Sigmoid colon (tissue), 7 donors: Measurements from ENCODE around the gene LRRC1. TPM values are rescaled to one million over a fixed set of nuclear protein-coding genes. Genes with fewer than 3 reads are reported as not detected.

Experiments
- DNase-seq: peaks from one replicate; pipeline ENCODE4 v3.0.0-alpha.2; 2019
- H3K27ac ChIP-seq, 4 donors: fragments of 200-600 bp; sonication (generic); one replicate each; pipeline ENCODE4 v1.5.1; 2016 to 2019; ENCODE audit warnings: mild to moderate bottlenecking in 1 of 4
- H3K27me3 ChIP-seq, 3 donors: fragments of 200-600 bp; sonication (generic); one replicate each; pipeline ENCODE4 v1.5.1; 2019; ENCODE audit warnings: mild to moderate bottlenecking in 1 of 3
- H3K36me3 ChIP-seq, 4 donors: fragments of 200-600 bp; sonication (generic); one replicate each; pipeline ENCODE4 v1.5.1; 2016 to 2019
- H3K4me1 ChIP-seq, 4 donors: fragments of 200-600 bp; sonication (generic); one replicate each; pipeline ENCODE4 v1.5.1; 2017 to 2019
- H3K4me3 ChIP-seq, 4 donors: fragments of 200-600 bp; sonication (generic); one replicate each; pipeline ENCODE4 v1.5.1; 2017 to 2019; ENCODE audit warnings: mild to moderate bottlenecking in 2 of 4, moderate library complexity in 1 of 4
- H3K9me3 ChIP-seq, 4 donors: fragments of 200-600 bp in 3 of 4; sonication (generic) in 3 of 4; one replicate each; pipeline versions ENCODE4 v1.5.1 to v1.6.1; 2013 to 2019
- CTCF ChIP-seq, 4 experiments: fragments of 450-650 bp in 3 of 4; fragments of 200-600 bp in 1 of 4; IDR thresholded peaks; one replicate each; pipeline ENCODE4 v1.5.1; 2016 to 2019; ENCODE audit warnings: antibody characterized with exemption in 4 of 4, mild to moderate bottlenecking in 3 of 4, moderate library complexity in 2 of 4
- EP300 ChIP-seq, 4 donors: sonication (generic); formaldehyde crosslinking; IDR thresholded peaks; one replicate each; pipeline ENCODE4 v1.6.1; 2017; ENCODE audit warnings: antibody characterized with exemption in 4 of 4
- POLR2A ChIP-seq, 2 donors: fragments of 450-650 bp; IDR thresholded peaks; one replicate each; pipeline ENCODE4 v1.6.1; 2016; ENCODE audit warnings: antibody characterized with exemption in 2 of 2, mild to moderate bottlenecking in 2 of 2, moderate library complexity in 2 of 2
- POLR2AphosphoS5 ChIP-seq, 4 donors: sonication (generic); formaldehyde crosslinking; IDR thresholded peaks; one replicate each; pipeline ENCODE4 v1.6.1; 2017; ENCODE audit warnings: antibody characterized with exemption in 4 of 4
- WGBS, 2 donors: extraction: QIAGEN DNeasy Blood & Tissue Kit; methylation state at CpG; one replicate each; pipeline ENCODE4 v1.1.7; 2013; 5-methylcytosine and 5-hydroxymethylcytosine counted together
- intact Hi-C: fragments of 100-400 bp; cut with DNase I; formaldehyde crosslinking; loops from one replicate; pipeline ENCODE4 v1.15.1; 2023
- polyA plus RNA-seq, 3 donors: library from polyadenylated mRNA; stranded (reverse); fragments of 200-250 nt; gene quantifications; one replicate each; pipeline ENCODE4 v1.2.3, GENCODE V29; 2013
- total RNA-seq, 4 donors: library from RNA; depleted of rRNA; stranded (reverse); fragments of >200 nt; gene quantifications; one replicate each; pipeline ENCODE4 v1.1.0, GENCODE V29; 2016
- donor health status: healthy with polysubstance abuse.
- donor health status: Bipolar disorder and iron deficiency.
- donor health status: healthy.

LRRC1 gene
- total and polyA plus RNA-seq, 7 donors: 20.8 to 50.4 (median 29.9) TPM

- peaks cover 0 to 32% (median 19%) of the 10 kb centered on the region in 4 donors for H3K4me1 ChIP-seq
- H3K27me3 ChIP-seq: peaks cover 0 to 5% (median 0%) of the 10 kb centered on the region in 3 donors
- peak overlapping the region; percentile 81 to 90 (median 84) for H3K27ac ChIP-seq
- H3K4me3 ChIP-seq: peak overlapping the region; percentile 69 to 95 (median 84)
- WGBS, 2 donors: 0 to 1% methylated on average over 27 of the region's 27 CpGs
- no peaks in the 10 kb centered on the region for H3K36me3 ChIP-seq
- H3K9me3 ChIP-seq: no peaks in the 10 kb centered on the region
- TF ChIP-seq POLR2AphosphoS5 (IDR thresholded peaks at IDR 0.05): no peak
- peak; percentile 55 to 70 (median 69) for TF ChIP-seq CTCF (IDR thresholded peaks at IDR 0.05)
- TF ChIP-seq POLR2A (IDR thresholded peaks at IDR 0.05): no peak
- DNase-seq: peak; percentile 86
- intact Hi-C loops: loop anchor here (1.0 to 10.0 kb wide), 4 partner anchors 101 to 439 kb away; partner anchors contain the start of gene GCLC
Measured at GRCh38 chr6:53794137-53794719, 577 bp upstream of the LRRC1 start.

- H3K27me3 ChIP-seq: peaks cover 0 to 5% (median 0%) of the 10 kb centered on the region in 3 donors
- intact Hi-C loops: loop anchor here (2.0 to 10.0 kb wide), 4 partner anchors 42 to 441 kb away; partner anchors contain the start of gene GCLC
- DNase-seq: no peak
- H3K4me1 ChIP-seq: peaks cover 0 to 40% (median 22%) of the 10 kb centered on the region in 4 donors
- H3K9me3 ChIP-seq: no peaks in the 10 kb centered on the region
- H3K27ac ChIP-seq: peak overlapping the region; percentile 81 to 90 (median 84)
- TF ChIP-seq POLR2A (IDR thresholded peaks at IDR 0.05) (no peak), CTCF (IDR thresholded peaks at IDR 0.05) (no peak), EP300 (IDR thresholded peaks at IDR 0.05) (no peak), POLR2AphosphoS5 (IDR thresholded peaks at IDR 0.05) (no peak)
- H3K4me3 ChIP-seq: peak overlapping the region; percentile 69 to 95 (median 84)
- no peaks in the 10 kb centered on the region for H3K36me3 ChIP-seq
- 0% methylated on average over 21 of the region's 21 CpGs for whole genome bisulfite sequencing, 2 donors
Measured at GRCh38 chr6:53795340-53795701, 516 bp downstream of the LRRC1 start.

- Histone ChIP-seq H3K36me3 (no peaks in the 10 kb centered on the region), H3K9me3 (no peaks in the 10 kb centered on the region), H3K4me3 (peak overlapping the region; percentile 69 to 95 (median 84)), H3K27me3 (peaks cover 0 to 5% (median 0%) of the 10 kb centered on the region in 3 donors), H3K4me1 (peaks cover 0 to 45% (median 25%) of the 10 kb centered on the region in 4 donors), H3K27ac (peak overlapping the region; percentile 81 to 90 (median 84))
- intact Hi-C loops: loop anchor here (2.0 to 10.0 kb wide), 4 partner anchors 41 to 441 kb away; partner anchors contain the start of gene GCLC
- 2 to 6% methylated on average over 47 of the region's 47 CpGs for WGBS, 2 donors
- TF ChIP-seq EP300 (IDR thresholded peaks at IDR 0.05) (no peak), POLR2AphosphoS5 (IDR thresholded peaks at IDR 0.05) (peak; percentile 18 to 41 (median 34)), POLR2A (IDR thresholded peaks at IDR 0.05) (no peak), CTCF (IDR thresholded peaks at IDR 0.05) (no peak)
- peak; percentile 83 for DNase-seq
Measured at GRCh38 chr6:53795702-53796450, 1.1 kb downstream of the LRRC1 start.

- Histone ChIP-seq H3K4me1 (peaks cover 0 to 51% (median 27%) of the 10 kb centered on the region in 4 donors), H3K9me3 (no peaks in the 10 kb centered on the region), H3K27me3 (peaks cover 0 to 5% (median 0%) of the 10 kb centered on the region in 3 donors), H3K4me3 (peak overlapping the region; percentile 69 to 95 (median 84)), H3K27ac (peak overlapping the region; percentile 81 to 90 (median 84)), H3K36me3 (no peaks in the 10 kb centered on the region)
- TF ChIP-seq CTCF (IDR thresholded peaks at IDR 0.05) (no peak), EP300 (IDR thresholded peaks at IDR 0.05) (no peak), POLR2AphosphoS5 (IDR thresholded peaks at IDR 0.05) (no peak), POLR2A (IDR thresholded peaks at IDR 0.05) (no peak)
- intact Hi-C loops: loop anchor here (5.0 to 10.0 kb wide), 3 partner anchors 41 to 442 kb away; no protein-coding TSS in a partner anchor
- WGBS, 2 donors: 12 to 57% methylated on average over 3 of the region's 3 CpGs
- no peak for DNase-seq
Measured at GRCh38 chr6:53796451-53796780, 1.6 kb downstream of the LRRC1 start.
